Left ventricle myocardium inferior (tissue), 1 donor: ENCODE data around the gene DUT. TPM values are rescaled to one million over a fixed set of nuclear protein-coding genes. Genes with fewer than 3 reads are reported as not detected.

Experiments used
- DNase-seq: peaks from one replicate; pipeline ENCODE4 v3.0.0-alpha.2; 2020
- H3K27ac ChIP-seq: fragments of 200-600 bp; replicated peaks from 2 replicates; pipeline ENCODE4 v1.8.0; 2021
- H3K27me3 ChIP-seq: fragments of 200-600 bp; 2 replicates; pipeline ENCODE4 v1.8.0; 2021; ENCODE audit warnings: low read depth
- H3K36me3 ChIP-seq: fragments of 200-600 bp; 2 replicates; pipeline ENCODE4 v1.8.0; 2021
- H3K4me1 ChIP-seq: fragments of 200-600 bp; 2 replicates; pipeline ENCODE4 v1.8.0; 2021
- H3K4me3 ChIP-seq: fragments of 200-600 bp; 2 replicates; pipeline ENCODE4 v1.8.0; 2021; ENCODE audit warnings: mild to moderate bottlenecking, moderate library complexity
- H3K9me3 ChIP-seq: fragments of 200-600 bp; replicated peaks from 2 replicates; pipeline ENCODE4 v1.8.0; 2021
- CTCF ChIP-seq: fragments of 200-600 bp; IDR thresholded peaks from 2 replicates; pipeline ENCODE4 v1.8.0; 2021; ENCODE audit warnings: antibody characterized with exemption, mild to moderate bottlenecking, borderline replicate concordance
- intact Hi-C: fragments of 100-400 bp; cut with micrococcal nuclease; formaldehyde crosslinking; loops from one replicate; pipeline ENCODE4 v1.11.0; 2022
- total RNA-seq: library from RNA; stranded (reverse); fragmentation: NEBNext Ultra II Directional; extraction: Animal tissue kit (Norgen Biotek cat#: 25700); gene quantifications from one replicate; pipeline ENCODE4 v1.2.1, GENCODE V29; 2021
- donor health status: DM: no; HTN: yes; CAD: no; lungs with severe emphysema.

Gene DUT
- total RNA-seq, 1 donor from 2014 or later = 78.5 TPM

GRCh38 chr15:48370460-48370859 is 39.2 kb downstream of the DUT start:
- no peak for DNase-seq
- Histone ChIP-seq H3K27me3 (peaks cover 19% of the 10 kb centered on the region), H3K9me3 (no peaks in the 10 kb centered on the region), H3K27ac (no peak overlapping the region), H3K4me3 (no peak overlapping the region), H3K36me3 (no peaks in the 10 kb centered on the region), H3K4me1 (no peaks in the 10 kb centered on the region)
- intact Hi-C loops = no loop called here
- no peak for TF ChIP-seq CTCF

- peaks cover 23% of the 10 kb centered on the region for H3K27me3 ChIP-seq
- intact Hi-C loops = no loop called here
- H3K4me3 ChIP-seq = no peak overlapping the region
- no peaks in the 10 kb centered on the region for H3K36me3 ChIP-seq
- no peaks in the 10 kb centered on the region for H3K4me1 ChIP-seq
- H3K9me3 ChIP-seq = no peaks in the 10 kb centered on the region
- TF ChIP-seq CTCF = no peak
- no peak overlapping the region for H3K27ac ChIP-seq
- no peak for DNase-seq
Observed at GRCh38 chr15:48371550-48371949, 40.3 kb downstream of the DUT start.

GRCh38 chr15:48371961-48372360 is 40.7 kb downstream of the DUT start:
- no peak overlapping the region for H3K4me3 ChIP-seq
- H3K27me3 ChIP-seq = peaks cover 23% of the 10 kb centered on the region
- H3K36me3 ChIP-seq = no peaks in the 10 kb centered on the region
- no peak overlapping the region for H3K27ac ChIP-seq
- no peaks in the 10 kb centered on the region for H3K9me3 ChIP-seq
- no peak for TF ChIP-seq CTCF
- DNase-seq = no peak
- H3K4me1 ChIP-seq = no peaks in the 10 kb centered on the region
- intact Hi-C loops = no loop called here

GRCh38 chr15:48373821-48374451 is 42.7 kb downstream of the DUT start:
- no peak overlapping the region for H3K4me3 ChIP-seq
- H3K27me3 ChIP-seq = peaks cover 23% of the 10 kb centered on the region
- TF ChIP-seq CTCF = no peak
- DNase-seq = peak; percentile 23
- no peaks in the 10 kb centered on the region for H3K9me3 ChIP-seq
- no peaks in the 10 kb centered on the region for H3K36me3 ChIP-seq
- intact Hi-C loops = no loop called here
- no peaks in the 10 kb centered on the region for H3K4me1 ChIP-seq
- no peak overlapping the region for H3K27ac ChIP-seq

GRCh38 chr15:48374472-48374871 is 43.2 kb downstream of the DUT start:
- intact Hi-C loops = no loop called here
- no peak overlapping the region for H3K27ac ChIP-seq
- no peak overlapping the region for H3K4me3 ChIP-seq
- H3K4me1 ChIP-seq = no peaks in the 10 kb centered on the region
- no peak for TF ChIP-seq CTCF
- H3K9me3 ChIP-seq = no peaks in the 10 kb centered on the region
- H3K36me3 ChIP-seq = no peaks in the 10 kb centered on the region
- DNase-seq = no peak
- H3K27me3 ChIP-seq = peaks cover 23% of the 10 kb centered on the region
